ENCODE measurements around the gene GRAMD2A. TPM values are rescaled to one million over a fixed set of nuclear protein-coding genes. Genes with fewer than 3 reads are reported as not detected.
A peak's percentile ranks its signal among the peaks of the same experiment; 100 is the strongest.

Gene GRAMD2A
- total and polyA plus RNA-seq, 10 of the 15 experiments (the other 5 are each of a cell fraction or from before 2014, with no cell fraction given) = 0.02 to 0.35 TPM; not detected in 8

DNA sequence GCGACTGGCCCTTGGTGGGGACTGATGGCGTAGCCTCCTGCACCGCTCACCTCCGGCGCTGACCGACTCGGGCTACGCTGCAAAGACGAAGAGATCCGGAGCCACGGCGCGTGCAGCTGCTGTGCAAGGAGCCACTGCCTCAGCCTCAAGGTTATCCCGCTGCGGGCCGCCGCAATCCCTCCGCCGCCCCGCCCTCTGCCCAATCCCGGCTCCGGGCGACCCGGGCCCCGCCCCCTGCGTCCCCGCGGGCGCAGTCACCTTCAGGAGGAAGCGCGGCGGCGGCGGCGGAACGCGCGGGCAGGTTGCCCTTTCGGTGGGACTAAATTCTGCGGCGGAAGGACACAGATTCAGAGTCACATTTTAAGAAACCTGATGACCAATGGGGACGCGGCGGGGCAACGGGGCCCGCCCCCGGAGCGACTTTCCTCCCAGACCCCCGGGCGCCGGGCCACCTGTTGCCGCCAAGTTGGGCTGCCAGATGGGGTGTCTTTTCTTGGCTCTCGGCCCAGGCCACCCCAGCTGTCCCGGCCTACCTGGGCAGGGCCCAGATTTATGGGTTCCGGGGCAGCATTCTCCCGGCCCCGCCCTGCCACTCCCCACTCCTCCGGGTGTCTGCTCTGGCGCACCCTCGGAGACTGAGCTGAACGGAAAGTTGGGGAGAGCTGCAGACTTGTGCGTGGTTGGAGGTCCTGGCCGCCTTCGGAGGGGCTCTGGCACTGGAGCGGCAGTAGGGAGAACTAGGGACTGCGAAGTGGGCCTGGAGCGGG is 33.7 kb upstream of the GRAMD2A start, which contains the start of gene PKM (continued):
- TF ChIP-seq MTA2 (IDR thresholded peaks at IDR 0.05; ENCODE audit: low read depth) (0 out of 2 replicates have a peak, but pooled peaks have one; percentile 30), PML (IDR thresholded peaks at IDR 0.05; ENCODE audit: low read length) (no peak), ZNF274 (IDR thresholded peaks at IDR 0.05; ENCODE audit: insufficient read depth, insufficient read length) (no peak), SREBF2 (IDR thresholded peaks at IDR 0.05; ENCODE audit: low read length) (no peak), ZSCAN29 (IDR thresholded peaks at IDR 0.05) (peak; percentile 77; the same call in 1 of the 2 replicates), GATAD2B (conservative IDR thresholded peaks at IDR 0.05; ENCODE audit: low read depth) (no peak; the same call in 1 of the 2 replicates), RCOR1 (conservative IDR thresholded peaks at IDR 0.05; ENCODE audit: low read depth, low read length) (0 out of 2 replicates have a peak, but pooled peaks have one; percentile 40), NFYB (IDR thresholded peaks at IDR 0.05; ENCODE audit: insufficient read depth, low read depth, low read length) (peak; percentile 88), HDAC2 (IDR thresholded peaks at IDR 0.05) (no peak), MYB (IDR thresholded peaks at IDR 0.05; ENCODE audit: borderline replicate concordance, low read depth, low read length) (no peak), ZNF24 (IDR thresholded peaks at IDR 0.05) (no peak; the same call in 1 of the 2 replicates), YY1 (IDR thresholded peaks at IDR 0.05; ENCODE audit: low read depth, low read length) (peak; percentile 76)
- TF ChIP-seq, protein P1, sequence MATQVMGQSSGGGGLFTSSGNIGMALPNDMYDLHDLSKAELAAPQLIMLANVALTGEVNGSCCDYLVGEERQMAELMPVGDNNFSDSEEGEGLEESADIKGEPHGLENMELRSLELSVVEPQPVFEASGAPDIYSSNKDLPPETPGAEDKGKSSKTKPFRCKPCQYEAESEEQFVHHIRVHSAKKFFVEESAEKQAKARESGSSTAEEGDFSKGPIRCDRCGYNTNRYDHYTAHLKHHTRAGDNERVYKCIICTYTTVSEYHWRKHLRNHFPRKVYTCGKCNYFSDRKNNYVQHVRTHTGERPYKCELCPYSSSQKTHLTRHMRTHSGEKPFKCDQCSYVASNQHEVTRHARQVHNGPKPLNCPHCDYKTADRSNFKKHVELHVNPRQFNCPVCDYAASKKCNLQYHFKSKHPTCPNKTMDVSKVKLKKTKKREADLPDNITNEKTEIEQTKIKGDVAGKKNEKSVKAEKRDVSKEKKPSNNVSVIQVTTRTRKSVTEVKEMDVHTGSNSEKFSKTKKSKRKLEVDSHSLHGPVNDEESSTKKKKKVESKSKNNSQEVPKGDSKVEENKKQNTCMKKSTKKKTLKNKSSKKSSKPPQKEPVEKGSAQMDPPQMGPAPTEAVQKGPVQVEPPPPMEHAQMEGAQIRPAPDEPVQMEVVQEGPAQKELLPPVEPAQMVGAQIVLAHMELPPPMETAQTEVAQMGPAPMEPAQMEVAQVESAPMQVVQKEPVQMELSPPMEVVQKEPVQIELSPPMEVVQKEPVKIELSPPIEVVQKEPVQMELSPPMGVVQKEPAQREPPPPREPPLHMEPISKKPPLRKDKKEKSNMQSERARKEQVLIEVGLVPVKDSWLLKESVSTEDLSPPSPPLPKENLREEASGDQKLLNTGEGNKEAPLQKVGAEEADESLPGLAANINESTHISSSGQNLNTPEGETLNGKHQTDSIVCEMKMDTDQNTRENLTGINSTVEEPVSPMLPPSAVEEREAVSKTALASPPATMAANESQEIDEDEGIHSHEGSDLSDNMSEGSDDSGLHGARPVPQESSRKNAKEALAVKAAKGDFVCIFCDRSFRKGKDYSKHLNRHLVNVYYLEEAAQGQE (IDR thresholded peaks at IDR 0.05; ENCODE audit: low read depth, low read length) = peak; percentile 59; the same call in 1 of the 2 replicates
- TF ChIP-seq, protein P2, sequence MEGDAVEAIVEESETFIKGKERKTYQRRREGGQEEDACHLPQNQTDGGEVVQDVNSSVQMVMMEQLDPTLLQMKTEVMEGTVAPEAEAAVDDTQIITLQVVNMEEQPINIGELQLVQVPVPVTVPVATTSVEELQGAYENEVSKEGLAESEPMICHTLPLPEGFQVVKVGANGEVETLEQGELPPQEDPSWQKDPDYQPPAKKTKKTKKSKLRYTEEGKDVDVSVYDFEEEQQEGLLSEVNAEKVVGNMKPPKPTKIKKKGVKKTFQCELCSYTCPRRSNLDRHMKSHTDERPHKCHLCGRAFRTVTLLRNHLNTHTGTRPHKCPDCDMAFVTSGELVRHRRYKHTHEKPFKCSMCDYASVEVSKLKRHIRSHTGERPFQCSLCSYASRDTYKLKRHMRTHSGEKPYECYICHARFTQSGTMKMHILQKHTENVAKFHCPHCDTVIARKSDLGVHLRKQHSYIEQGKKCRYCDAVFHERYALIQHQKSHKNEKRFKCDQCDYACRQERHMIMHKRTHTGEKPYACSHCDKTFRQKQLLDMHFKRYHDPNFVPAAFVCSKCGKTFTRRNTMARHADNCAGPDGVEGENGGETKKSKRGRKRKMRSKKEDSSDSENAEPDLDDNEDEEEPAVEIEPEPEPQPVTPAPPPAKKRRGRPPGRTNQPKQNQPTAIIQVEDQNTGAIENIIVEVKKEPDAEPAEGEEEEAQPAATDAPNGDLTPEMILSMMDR (IDR thresholded peaks at IDR 0.05 in 2 of 3, conservative IDR thresholded peaks at IDR 0.05 in 1 of 3; ENCODE audit: control insufficient read depth in 2 of 3, extremely low read depth in 1 of 3, insufficient read depth in 1 of 3, low read depth in 3 of 3, low read length in 3 of 3) = no peak
- TF ChIP-seq, protein P3, sequence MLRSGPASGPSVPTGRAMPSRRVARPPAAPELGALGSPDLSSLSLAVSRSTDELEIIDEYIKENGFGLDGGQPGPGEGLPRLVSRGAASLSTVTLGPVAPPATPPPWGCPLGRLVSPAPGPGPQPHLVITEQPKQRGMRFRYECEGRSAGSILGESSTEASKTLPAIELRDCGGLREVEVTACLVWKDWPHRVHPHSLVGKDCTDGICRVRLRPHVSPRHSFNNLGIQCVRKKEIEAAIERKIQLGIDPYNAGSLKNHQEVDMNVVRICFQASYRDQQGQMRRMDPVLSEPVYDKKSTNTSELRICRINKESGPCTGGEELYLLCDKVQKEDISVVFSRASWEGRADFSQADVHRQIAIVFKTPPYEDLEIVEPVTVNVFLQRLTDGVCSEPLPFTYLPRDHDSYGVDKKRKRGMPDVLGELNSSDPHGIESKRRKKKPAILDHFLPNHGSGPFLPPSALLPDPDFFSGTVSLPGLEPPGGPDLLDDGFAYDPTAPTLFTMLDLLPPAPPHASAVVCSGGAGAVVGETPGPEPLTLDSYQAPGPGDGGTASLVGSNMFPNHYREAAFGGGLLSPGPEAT (IDR thresholded peaks at IDR 0.05; ENCODE audit: low read depth) = no peak
- TF ChIP-seq, protein P4, sequence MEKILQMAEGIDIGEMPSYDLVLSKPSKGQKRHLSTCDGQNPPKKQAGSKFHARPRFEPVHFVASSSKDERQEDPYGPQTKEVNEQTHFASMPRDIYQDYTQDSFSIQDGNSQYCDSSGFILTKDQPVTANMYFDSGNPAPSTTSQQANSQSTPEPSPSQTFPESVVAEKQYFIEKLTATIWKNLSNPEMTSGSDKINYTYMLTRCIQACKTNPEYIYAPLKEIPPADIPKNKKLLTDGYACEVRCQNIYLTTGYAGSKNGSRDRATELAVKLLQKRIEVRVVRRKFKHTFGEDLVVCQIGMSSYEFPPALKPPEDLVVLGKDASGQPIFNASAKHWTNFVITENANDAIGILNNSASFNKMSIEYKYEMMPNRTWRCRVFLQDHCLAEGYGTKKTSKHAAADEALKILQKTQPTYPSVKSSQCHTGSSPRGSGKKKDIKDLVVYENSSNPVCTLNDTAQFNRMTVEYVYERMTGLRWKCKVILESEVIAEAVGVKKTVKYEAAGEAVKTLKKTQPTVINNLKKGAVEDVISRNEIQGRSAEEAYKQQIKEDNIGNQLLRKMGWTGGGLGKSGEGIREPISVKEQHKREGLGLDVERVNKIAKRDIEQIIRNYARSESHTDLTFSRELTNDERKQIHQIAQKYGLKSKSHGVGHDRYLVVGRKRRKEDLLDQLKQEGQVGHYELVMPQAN (conservative IDR thresholded peaks at IDR 0.05) = peak; percentile 90
- TF ChIP-seq, protein P5, sequence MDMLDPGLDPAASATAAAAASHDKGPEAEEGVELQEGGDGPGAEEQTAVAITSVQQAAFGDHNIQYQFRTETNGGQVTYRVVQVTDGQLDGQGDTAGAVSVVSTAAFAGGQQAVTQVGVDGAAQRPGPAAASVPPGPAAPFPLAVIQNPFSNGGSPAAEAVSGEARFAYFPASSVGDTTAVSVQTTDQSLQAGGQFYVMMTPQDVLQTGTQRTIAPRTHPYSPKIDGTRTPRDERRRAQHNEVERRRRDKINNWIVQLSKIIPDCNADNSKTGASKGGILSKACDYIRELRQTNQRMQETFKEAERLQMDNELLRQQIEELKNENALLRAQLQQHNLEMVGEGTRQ (IDR thresholded peaks at IDR 0.05; ENCODE audit: borderline replicate concordance, low read depth, low read length) = no peak; the same call in 1 of the 2 replicates
- TF ChIP-seq, protein P6, sequence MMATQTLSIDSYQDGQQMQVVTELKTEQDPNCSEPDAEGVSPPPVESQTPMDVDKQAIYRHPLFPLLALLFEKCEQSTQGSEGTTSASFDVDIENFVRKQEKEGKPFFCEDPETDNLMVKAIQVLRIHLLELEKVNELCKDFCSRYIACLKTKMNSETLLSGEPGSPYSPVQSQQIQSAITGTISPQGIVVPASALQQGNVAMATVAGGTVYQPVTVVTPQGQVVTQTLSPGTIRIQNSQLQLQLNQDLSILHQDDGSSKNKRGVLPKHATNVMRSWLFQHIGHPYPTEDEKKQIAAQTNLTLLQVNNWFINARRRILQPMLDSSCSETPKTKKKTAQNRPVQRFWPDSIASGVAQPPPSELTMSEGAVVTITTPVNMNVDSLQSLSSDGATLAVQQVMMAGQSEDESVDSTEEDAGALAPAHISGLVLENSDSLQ (IDR thresholded peaks at IDR 0.05) = peak; percentile 52; the same call in 1 of the 2 replicates
